Panc1 (cell line): ENCODE data around the gene C2orf69. TPM values are rescaled to one million over a fixed set of nuclear protein-coding genes. Genes with fewer than 3 reads are reported as not detected.

Experiments
- ATAC-seq: fragments of 200-7000 bp; cut with Tn5 transposase; 2 replicates; pipeline ENCODE4 v1.9.1; 2020; ENCODE audit warnings: mild to moderate bottlenecking, moderate library complexity
- BruUV-seq: library from RNA; stranded (reverse); fragments of 400-500 nt; replicated peaks from 2 replicates; lab custom pipeline; 2021; lab: Mats Ljungman, UMichigan
- CTCF ChIA-PET: fragments of 300-600 bp; sonication (Branson Sonifier 250); formaldehyde crosslinking; loops from one replicate; lab custom pipeline; 2022; ENCODE audit warnings: antibody characterized with exemption; lab: Charles Lee
- POLR2A ChIA-PET: fragments of 300-600 bp; sonication (Branson Sonifier 250); formaldehyde crosslinking; loops from one replicate; lab custom pipeline; 2022; ENCODE audit warnings: antibody characterized with exemption; lab: Charles Lee
- DNase-seq: peaks from one replicate; pipeline ENCODE4 v3.0.0-alpha.2; 2010; ENCODE audit warnings: low read depth, low spot score
- H3K27ac ChIP-seq: 2 replicates; pipeline ENCODE4 v1.5.1; 2011; ENCODE audit warnings: mild to moderate bottlenecking, low read length, inconsistent platforms
- H3K27me3 ChIP-seq: fragments of 200-500 bp; sonication (Bioruptor generic); 2 replicates; pipeline ENCODE4 v1.6.0; 2014; ENCODE audit warnings: low read length, inconsistent platforms; ENCODE audit not compliant: control insufficient read depth, insufficient read depth
- H3K36me3 ChIP-seq: fragments of 200-500 bp; sonication (Bioruptor generic); 2 replicates; pipeline ENCODE4 v1.5.1; 2014; ENCODE audit warnings: inconsistent platforms, mild to moderate bottlenecking, low read length, moderate library complexity; ENCODE audit not compliant: control insufficient read depth, insufficient read depth
- H3K4me1 ChIP-seq: 2 replicates; pipeline ENCODE4 v1.5.1; 2011; ENCODE audit warnings: inconsistent platforms, mild to moderate bottlenecking, low read length, moderate library complexity; ENCODE audit not compliant: control insufficient read depth, insufficient read depth
- H3K4me3 ChIP-seq, 2 experiments: 2 replicates each; pipeline ENCODE4 v1.5.1; 2011 to 2012; ENCODE audit warnings: low read depth in 2 of 2, low read length in 2 of 2, mild to moderate bottlenecking in 2 of 2, inconsistent platforms in 1 of 2, moderate library complexity in 1 of 2
- H3K9me3 ChIP-seq: fragments of 200-500 bp; sonication (Bioruptor generic); 2 replicates; pipeline ENCODE4 v1.5.1; 2014; ENCODE audit warnings: low read depth, mild to moderate bottlenecking, inconsistent platforms, low read length, moderate library complexity; ENCODE audit not compliant: control insufficient read depth, insufficient read depth
- POLR2AphosphoS5 ChIP-seq: IDR thresholded peaks from 2 replicates; pipeline ENCODE4 v1.6.1; 2012; ENCODE audit warnings: mild to moderate bottlenecking, low read depth, low read length, moderate library complexity
- SIN3A ChIP-seq: IDR thresholded peaks from 2 replicates; pipeline ENCODE4 v1.6.1; 2012; ENCODE audit warnings: low read depth, mild to moderate bottlenecking, low read length, moderate library complexity, borderline replicate concordance; ENCODE audit not compliant: insufficient read depth
- TCF7L2 ChIP-seq: IDR thresholded peaks from 2 replicates; pipeline ENCODE4 v1.6.1; 2011; ENCODE audit warnings: mild to moderate bottlenecking, low read depth, low read length, inconsistent platforms
- in situ Hi-C: cut with HindIII; loops from 2 replicates; pipeline ENCODE4 v1.10.0; 2016; ENCODE audit warnings: low sequenced_read_pairs, low pct_unique_long_range_greater_than_20kb
- intact Hi-C: fragments of 100-400 bp; cut with micrococcal nuclease; formaldehyde crosslinking; loops from one replicate; pipeline ENCODE4 v1.10.0; 2022; ENCODE audit not compliant: unreplicated experiment
- total RNA-seq: library from RNA; stranded (reverse); gene quantifications from one replicate; pipeline ENCODE4 v1.2.1, GENCODE V29; 2021; ENCODE audit not compliant: unreplicated experiment
- TF ChIP-seq, protein P1 (sequence below): fragments of 450-650 bp; IDR thresholded peaks from 2 replicates; pipeline ENCODE4 v1.5.1; 2017; ENCODE audit warnings: mild to moderate bottlenecking
- TF ChIP-seq, protein P2 (sequence below), 2 experiments: IDR thresholded peaks; 2 replicates each; pipeline ENCODE4 v1.6.1; 2011 to 2012; ENCODE audit warnings: low read depth in 2 of 2, control low read depth in 1 of 2, low read length in 1 of 2, mild to moderate bottlenecking in 1 of 2, moderate library complexity in 1 of 2; ENCODE audit not compliant: insufficient read depth in 1 of 2

C2orf69 gene
- total RNA-seq, 1 experiment from 2014 or later = 21.8 TPM

DNA sequence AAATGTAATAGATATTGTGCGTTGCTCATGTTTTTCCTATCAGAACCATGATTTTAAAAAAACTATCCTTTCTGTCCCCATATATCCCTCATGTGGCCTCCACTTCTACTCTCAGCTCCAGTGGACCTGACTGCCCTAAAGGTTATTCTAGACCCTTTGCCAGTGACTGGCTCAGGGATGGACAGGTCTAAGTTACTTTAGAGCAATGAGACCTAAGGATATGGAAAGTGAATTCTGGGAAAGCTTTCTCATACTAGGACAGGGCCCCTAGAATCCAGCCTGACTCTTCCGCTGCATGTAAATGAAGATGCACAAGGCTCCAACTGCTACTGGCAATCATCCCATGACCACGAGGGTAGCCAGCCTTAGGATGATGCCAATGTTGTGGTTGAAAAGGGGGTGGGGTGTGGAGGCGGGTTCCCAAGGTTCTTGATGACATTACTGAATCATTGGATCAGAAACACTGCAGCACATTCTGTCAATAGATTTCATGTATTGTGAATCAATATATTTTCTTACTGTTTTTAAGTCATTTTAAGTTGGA is 21.3 kb downstream of the C2orf69 start:
- ATAC-seq (no peak), DNase-seq (no peak)
- no TSS peak for BruUV-seq
- ChIA-PET POLR2A (no interaction called here), CTCF (no interaction called here)
- H3K27ac ChIP-seq = no peak overlapping the region
- H3K9me3 ChIP-seq = no peaks in the 10 kb centered on the region
- intact Hi-C loops (loop anchor here (10.0 kb wide), 1 partner anchor 228 kb away; no protein-coding TSS in a partner anchor), in situ Hi-C loops (no loop called here)
- no peak overlapping the region for H3K4me3 ChIP-seq
- no peaks in the 10 kb centered on the region for H3K27me3 ChIP-seq
- no peaks in the 10 kb centered on the region; the same call in 1 of the 2 replicates for H3K4me1 ChIP-seq
- TF ChIP-seq, protein P1, sequence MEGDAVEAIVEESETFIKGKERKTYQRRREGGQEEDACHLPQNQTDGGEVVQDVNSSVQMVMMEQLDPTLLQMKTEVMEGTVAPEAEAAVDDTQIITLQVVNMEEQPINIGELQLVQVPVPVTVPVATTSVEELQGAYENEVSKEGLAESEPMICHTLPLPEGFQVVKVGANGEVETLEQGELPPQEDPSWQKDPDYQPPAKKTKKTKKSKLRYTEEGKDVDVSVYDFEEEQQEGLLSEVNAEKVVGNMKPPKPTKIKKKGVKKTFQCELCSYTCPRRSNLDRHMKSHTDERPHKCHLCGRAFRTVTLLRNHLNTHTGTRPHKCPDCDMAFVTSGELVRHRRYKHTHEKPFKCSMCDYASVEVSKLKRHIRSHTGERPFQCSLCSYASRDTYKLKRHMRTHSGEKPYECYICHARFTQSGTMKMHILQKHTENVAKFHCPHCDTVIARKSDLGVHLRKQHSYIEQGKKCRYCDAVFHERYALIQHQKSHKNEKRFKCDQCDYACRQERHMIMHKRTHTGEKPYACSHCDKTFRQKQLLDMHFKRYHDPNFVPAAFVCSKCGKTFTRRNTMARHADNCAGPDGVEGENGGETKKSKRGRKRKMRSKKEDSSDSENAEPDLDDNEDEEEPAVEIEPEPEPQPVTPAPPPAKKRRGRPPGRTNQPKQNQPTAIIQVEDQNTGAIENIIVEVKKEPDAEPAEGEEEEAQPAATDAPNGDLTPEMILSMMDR = no peak
- TF ChIP-seq, protein P2, sequence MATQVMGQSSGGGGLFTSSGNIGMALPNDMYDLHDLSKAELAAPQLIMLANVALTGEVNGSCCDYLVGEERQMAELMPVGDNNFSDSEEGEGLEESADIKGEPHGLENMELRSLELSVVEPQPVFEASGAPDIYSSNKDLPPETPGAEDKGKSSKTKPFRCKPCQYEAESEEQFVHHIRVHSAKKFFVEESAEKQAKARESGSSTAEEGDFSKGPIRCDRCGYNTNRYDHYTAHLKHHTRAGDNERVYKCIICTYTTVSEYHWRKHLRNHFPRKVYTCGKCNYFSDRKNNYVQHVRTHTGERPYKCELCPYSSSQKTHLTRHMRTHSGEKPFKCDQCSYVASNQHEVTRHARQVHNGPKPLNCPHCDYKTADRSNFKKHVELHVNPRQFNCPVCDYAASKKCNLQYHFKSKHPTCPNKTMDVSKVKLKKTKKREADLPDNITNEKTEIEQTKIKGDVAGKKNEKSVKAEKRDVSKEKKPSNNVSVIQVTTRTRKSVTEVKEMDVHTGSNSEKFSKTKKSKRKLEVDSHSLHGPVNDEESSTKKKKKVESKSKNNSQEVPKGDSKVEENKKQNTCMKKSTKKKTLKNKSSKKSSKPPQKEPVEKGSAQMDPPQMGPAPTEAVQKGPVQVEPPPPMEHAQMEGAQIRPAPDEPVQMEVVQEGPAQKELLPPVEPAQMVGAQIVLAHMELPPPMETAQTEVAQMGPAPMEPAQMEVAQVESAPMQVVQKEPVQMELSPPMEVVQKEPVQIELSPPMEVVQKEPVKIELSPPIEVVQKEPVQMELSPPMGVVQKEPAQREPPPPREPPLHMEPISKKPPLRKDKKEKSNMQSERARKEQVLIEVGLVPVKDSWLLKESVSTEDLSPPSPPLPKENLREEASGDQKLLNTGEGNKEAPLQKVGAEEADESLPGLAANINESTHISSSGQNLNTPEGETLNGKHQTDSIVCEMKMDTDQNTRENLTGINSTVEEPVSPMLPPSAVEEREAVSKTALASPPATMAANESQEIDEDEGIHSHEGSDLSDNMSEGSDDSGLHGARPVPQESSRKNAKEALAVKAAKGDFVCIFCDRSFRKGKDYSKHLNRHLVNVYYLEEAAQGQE (IDR thresholded peaks at IDR 0.05; ENCODE audit: insufficient read depth in 1 of 2, low read depth in 2 of 2, low read length in 1 of 2) = no peak
- TF ChIP-seq SIN3A = no peak
- TF ChIP-seq TCF7L2 = no peak
- TF ChIP-seq POLR2AphosphoS5 = no peak
- H3K36me3 ChIP-seq = peaks cover 29% of the 10 kb centered on the region

DNA sequence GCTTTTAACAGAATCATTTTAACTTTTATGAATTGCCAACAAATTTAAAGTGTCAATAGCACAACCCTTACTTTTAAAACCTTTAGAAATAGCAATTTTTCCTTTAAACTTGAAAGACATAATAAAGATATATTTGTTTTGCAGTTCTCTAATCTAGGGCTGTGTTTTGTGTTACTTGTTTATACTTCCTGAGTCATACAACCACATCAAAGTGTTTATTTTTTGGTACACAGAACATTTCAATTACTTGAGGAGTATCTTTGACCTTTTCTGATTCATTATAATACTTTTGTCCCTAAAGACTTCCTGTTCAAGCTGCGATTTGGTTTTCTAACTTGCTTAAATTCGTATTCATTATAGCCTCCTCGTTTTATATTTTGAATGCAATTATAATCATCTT is 22.4 kb downstream of the C2orf69 start:
- intact Hi-C loops (loop anchor here (10.0 kb wide), 1 partner anchor 229 kb away; no protein-coding TSS in a partner anchor), in situ Hi-C loops (no loop called here)
- Histone ChIP-seq H3K4me1 (no peaks in the 10 kb centered on the region; the same call in 1 of the 2 replicates), H3K9me3 (no peaks in the 10 kb centered on the region), H3K27ac (no peak overlapping the region), H3K27me3 (no peaks in the 10 kb centered on the region), H3K36me3 (peaks cover 31% of the 10 kb centered on the region), H3K4me3 (no peak overlapping the region)
- DNase-seq (no peak), ATAC-seq (no peak)
- BruUV-seq = no TSS peak
- TF ChIP-seq TCF7L2 = 0 out of 2 replicates have a peak, but pooled peaks have one; percentile 13
- TF ChIP-seq, protein P1 = no peak
- ChIA-PET POLR2A (no interaction called here), CTCF (no interaction called here)
